ENCODE measurements around the gene VWA3B.
"Not testable (repeated sequence)": the region's sequence is repeated elsewhere in the genome, so short reads cannot be mapped to it uniquely, and the experiment has no call there.

Gene VWA3B

DNA sequence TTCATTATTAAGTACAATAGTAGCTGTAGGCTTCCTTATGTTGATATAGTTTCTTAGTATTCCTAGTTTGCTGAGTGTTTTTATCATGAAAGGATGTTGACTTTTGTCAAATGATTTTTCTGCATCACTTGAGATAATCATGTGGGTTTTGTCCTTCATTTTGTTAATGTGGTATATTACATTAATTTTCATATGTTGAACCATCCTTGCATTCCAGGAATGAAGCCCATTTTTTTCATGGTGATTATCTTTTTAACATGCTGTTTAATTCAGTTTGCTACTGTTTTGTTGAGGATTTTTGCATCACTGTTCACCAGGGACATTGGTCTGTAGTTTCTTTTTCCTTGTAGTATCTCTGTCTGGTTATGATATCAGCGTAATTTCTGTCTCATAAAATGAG lies 176.4 kb downstream of the VWA3B start:
- DNase-seq: no peak

DNA sequence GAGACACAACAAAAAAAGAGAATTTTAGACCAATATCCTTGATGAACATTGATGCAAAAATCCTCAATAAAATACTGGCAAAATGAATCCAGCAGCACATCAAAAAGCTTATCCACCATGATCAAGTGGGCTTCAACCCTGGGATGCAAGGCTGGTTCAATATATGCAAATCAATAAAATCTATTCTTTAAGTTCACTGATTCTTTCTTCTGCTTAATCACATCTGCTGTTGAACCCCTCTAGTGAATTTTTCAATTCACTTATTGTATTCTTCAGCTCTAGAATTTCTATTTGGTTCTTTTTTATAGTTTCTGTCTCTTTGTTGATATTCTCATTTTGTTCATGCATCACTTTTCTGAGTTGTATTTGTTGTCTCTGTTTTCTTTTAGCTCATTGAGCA lies 181.3 kb downstream of the VWA3B start:
- DNase-seq: not testable (repeated sequence)

DNA sequence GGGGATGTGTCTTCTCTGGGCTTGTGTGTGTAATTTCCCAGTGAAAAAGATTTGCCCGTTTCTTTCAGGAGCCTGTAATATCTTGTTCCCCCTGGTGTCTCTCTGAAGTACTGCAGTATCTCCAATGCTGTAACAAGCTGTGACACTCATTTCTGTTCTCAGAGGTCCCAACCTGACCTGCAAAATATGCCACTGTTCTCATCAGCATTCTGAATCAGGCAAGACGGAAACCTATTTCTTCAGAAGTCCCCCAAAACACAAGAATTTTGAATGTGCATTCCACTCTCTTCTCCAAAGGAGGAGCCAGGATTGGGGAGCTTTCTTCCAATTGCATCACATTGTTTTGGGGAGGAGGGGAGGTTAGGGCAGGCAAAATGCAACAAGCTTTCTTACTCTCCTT lies 182.3 kb downstream of the VWA3B start:
- no peak for DNase-seq

DNA sequence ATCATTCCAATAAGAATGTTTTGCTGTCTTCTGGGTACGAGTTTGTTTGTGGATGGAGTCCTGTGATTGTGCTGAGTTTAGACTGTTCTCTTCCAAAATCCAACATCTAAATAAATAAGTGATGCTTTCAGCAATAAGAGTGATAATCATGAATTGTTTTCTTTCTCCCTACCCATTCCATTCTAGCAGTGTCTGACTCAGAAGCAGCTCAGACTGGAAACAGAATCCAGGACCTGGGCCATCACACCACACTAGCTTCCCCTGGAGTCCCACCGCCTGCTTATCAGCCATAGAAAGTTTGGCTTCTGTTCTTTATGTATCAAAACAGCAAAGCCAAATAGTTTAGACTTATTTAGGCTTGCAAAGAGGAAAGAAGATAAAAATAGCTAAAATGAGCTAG lies 182.9 kb downstream of the VWA3B start:
- no peak for DNase-seq

DNA sequence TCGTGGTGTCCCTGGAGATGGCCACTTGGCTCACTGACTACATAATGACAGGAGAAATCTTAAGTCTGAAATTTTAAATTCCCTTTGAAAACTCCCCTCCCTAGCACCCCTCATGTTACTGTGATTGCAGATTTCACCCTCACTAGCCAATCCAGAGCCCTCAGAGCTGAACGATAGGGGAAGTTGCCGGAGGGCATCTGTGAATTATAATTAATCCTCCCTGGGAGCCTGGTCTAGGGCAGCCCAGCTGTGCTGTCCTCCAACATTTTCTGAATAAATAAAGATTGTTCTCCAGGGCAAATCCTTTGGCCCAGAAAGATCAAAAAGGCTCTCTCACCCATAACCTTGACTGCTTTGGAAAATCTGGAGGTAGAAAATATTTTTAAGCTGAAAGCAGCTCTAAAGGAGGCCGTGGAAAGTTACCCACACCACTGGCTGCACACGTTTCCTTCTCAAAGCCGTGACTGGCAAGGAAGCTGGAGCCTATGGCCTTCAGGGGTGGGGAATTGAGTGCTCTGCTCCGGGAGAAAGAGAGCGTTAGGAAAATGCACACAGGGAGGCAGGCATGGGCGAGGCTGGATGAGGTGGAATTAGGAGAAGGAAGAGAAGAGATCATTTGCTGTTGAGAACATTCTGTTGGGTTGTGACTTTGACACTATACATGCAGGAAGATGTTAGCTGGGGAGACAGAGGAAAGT lies 190.3 kb downstream of the VWA3B start:
- DNase-seq: no peak

DNA sequence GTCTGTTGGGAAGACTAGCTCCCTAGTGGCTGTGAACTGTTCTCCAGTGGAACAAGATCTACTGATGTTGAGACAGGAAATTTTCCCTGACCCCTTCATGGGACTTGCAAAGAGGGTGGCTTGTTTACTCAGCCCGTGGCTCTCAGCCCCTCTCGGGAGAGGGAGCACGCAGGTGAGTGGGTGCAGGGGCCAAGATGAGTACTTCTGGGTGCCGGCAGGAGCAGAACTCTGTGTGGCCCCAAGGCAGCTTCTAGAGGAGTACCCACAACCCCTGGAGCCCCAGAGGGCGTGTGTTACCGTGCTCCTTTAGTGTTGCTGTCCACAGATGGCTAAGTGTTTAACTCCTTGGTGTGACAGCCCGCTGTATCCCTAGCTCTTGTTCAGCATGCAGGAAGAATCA lies 191.1 kb downstream of the VWA3B start:
- DNase-seq: no peak

DNA sequence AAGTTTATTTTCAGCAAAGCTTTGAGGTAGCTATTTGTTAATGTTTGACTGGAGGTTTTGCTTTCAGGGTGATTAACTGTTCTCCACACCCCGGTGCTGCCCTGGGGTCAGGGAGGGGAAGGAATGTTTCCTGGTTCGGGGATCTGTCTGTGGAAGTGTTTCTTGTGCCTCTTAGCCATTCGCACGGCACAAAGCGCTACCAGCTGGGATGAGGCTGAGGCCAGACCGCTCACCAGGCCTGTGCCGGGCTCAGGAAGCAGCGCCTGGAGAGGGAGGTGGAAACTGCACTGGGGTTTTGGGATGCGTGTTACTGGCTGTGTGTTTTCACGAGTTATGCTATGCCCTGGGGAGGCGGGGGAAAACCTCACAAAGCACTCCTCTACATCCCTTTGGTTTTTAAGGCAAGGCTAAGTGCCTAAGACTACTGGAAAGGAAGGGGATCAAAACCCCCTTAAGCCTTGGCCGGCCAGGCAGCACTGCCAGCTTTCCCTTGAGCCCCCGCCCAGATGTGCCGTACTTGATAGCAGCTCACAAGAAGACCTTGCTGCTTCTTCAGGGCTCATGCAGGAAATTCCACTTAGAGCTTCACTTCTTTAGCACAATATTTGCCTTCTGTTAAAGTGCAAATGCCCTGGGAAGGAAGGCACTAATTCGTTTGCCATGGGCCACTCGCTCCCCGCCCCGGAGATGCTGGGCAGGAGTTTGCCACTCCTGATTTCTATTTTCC lies 193.6 kb downstream of the VWA3B start:
- no peak for DNase-seq

DNA sequence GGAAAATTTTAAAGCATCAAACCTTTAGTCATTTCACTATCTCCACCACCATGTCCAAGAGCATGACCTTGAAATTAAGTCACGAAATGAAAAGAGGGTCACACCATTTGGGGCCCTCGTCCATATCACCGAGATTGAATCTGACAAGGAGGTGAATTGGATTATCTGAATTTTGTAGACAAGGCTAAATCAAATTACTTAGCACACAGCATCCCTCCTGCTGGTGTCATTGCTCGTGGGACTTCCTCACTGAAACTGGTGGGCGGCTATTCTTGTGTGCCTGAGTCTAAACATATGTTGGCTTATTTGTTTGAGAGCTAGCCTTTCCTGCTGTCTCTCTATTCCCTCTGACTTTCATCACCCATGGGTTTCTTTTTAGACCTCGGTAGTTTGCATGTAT lies 194.6 kb downstream of the VWA3B start:
- no peak for DNase-seq

DNA sequence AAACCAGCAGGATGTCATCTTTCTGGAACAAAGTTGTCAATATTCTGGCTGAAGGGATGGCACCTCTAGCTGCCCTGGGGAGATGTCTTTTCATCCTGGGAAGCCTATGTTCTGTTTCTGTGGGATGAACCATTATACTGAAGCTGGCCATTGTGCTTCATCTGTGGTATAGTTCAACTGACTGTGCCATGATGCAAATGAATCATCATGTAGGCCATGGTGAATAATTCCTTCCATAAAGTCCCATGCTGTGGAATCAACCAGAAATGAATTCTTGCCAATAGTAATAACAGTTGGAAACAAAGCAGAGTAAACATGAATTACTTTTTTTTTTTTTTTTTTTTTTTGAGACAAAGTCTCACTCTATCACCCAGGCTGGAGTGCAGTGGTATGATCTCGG lies 195.1 kb downstream of the VWA3B start:
- DNase-seq: no peak

DNA sequence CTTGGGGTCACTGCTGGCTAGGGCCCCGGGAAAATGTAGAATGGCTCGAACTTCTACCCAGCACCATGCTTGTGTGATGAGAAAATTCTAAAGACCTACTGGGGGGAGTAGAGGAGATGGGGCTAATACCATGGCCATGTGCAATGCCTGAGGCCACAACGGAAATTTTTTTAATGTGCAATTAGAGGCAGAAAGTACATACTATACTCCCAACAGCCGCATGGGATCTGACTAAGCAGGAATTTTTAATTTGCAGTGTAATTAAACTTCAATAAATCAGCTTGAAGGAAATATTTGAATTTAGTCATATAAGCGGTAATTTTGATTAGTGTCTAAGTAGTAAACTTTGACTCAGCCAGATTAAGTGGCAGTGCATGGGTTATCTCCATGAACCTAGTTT lies 206.1 kb downstream of the VWA3B start:
- no peak for DNase-seq

DNA sequence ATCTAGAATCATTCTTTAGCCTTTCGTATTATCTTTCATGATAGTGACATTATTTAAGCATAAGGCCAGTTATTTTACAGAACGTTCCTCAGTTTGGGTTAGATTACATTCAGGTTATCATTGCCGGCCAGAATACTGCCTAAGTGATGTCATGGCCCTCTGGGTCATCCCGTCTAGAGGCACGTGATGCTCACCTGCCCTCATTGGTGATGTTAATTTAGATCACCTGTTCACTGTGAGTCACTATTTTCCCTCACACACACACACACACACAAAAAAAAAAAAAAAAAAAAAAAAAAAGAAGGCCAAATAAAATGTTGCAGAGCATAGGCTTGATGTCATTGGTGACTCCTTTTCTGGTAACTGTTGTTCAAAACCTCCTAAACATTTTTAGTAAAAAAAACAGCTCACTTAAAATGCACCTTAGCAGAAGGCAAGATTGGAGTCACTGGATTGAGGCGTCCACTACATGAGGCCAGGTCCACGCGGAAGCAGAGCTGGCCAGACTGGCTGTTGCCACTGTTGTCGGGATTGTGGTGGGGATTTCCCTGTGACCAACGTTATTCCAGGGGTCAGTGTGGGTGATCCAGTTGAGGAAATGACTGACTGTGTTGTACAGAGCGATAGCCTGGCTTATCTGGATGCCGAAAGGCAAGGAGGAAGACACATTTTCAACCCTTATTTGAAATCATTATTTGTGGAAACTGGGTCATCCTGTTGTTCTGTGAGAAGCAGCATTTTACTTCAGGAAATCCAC lies 207.1 kb downstream of the VWA3B start:
- DNase-seq: no peak

DNA sequence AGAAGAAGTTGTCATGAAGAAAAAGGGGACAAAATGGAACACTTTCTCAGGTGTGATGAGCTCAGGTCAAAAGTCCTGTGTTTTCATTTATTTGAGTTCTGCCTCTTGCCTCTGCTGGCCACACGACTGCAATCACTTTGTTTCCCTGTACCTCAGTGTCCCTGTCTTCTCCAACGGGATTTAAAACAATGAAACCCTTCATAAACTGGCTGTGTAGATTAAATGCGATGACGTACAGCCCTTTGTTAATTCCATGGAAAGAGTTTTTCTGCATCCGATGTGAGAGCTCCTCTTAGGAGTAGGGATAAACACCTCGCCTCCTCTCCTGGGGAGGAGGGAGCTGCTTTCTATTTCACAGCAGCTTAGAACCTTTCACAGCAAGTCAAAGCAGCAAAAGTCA lies 207.7 kb downstream of the VWA3B start:
- no peak for DNase-seq

DNA sequence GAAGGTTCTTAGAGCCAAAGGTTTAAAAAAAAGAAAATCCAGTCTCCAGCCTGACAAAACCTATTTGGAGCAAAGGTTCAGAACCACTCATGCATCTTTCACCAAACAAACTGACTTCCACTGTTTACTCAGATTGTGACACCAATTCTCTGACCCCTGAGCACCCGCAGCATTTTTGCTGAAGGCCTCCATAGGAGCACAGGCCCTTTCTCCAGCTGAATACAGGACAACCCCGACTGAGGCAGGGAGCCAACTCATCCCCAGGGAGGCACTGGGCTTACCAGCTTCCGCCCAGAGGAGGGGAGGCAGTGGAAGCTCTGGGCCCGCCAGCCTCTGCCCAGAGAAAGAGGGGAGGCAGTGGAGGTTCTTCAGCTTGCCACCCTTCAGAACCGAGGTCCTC lies 208.3 kb downstream of the VWA3B start:
- DNase-seq: no peak

DNA sequence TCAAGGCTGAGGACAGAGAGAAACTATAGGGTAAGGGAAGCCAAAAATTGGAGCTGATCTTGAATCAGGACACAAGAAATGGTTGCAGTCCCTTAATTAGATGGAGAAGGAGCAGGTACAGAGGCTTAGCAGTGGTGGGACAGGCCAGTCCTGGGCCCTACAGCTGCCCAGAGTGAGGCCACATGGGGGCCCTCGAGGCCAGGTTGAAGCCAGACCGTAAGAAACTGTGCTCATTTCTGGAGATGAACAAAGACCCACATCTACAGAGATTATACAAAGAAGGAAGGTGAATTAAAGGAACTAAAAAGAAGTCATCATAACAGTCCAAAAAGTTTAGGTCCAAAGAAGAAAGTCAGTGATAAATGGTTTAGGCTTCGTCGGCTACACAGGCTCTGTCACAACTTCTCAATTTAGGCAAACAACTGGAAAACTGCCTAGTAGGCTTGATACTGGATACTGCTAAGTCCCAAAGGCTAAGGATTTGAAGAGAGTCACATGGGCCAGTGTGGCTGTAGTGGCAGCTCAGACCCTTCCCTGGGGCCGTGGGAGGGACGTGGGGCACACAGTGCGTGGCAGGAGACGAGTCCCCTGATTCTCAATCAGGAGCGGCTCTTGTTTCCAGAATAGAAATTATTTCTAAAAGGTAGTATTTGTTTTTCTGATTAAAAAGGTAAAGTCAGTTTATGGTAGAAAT lies 208.9 kb downstream of the VWA3B start:
- no peak for DNase-seq

DNA sequence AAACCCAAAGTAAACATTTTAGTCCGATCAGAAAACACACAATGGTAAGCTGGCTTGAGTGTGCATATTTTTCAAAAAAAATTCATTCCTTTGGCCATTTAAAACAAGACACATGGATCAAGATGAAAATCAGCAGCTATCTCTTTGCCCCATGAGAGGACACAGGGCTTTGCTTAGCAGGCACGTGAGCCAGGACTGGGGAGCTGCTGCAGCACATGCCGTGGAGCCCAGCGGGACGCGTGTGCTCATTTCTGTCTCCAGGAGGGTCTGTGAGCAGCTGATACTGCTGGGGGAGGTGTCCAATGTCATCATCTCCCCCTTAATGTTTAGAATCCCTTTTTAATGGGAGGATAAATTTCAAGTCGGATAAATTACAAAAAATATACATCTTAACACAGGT lies 209.5 kb downstream of the VWA3B start:
- DNase-seq: no peak

DNA sequence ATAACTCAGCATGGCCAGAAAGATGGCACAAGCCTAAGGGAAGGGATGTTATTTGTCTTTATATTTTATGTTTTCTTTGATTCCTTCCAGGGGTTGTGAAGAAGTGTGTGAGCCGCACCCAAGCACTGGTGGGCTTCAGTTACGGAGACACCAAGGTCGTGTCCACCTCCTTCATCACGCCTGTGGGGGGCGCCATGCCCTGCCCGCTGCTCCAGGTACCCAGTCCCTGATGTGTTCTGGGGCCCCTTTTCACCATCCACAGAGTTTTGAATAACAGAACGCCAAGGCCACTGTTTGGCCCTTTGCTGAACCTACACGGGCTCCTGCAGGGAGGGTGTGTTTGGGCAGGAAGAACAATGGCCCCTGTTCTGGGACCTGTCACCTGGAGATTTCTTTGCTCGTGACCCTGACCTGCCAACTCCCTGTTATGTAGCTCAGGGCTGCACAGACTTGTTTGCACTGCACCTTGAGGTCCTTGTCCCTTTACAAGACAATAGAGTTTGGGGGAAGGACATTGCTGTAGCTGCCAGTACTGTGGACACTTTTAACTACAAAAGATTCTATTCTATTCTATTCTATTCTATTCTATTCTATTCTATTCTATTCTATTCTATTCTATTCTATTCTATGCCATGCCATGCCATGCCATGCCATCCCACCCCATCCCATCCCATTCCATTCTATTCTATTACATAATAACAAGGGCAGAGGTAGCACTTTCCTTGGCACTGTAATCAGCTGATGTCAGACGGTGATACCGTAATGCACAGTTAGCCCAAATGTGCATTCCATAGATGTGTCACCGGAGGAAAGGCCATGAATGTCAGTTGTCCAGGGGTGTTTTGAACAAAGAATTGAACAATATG lies 211.1 kb downstream of the VWA3B start:
- no peak for DNase-seq

DNA sequence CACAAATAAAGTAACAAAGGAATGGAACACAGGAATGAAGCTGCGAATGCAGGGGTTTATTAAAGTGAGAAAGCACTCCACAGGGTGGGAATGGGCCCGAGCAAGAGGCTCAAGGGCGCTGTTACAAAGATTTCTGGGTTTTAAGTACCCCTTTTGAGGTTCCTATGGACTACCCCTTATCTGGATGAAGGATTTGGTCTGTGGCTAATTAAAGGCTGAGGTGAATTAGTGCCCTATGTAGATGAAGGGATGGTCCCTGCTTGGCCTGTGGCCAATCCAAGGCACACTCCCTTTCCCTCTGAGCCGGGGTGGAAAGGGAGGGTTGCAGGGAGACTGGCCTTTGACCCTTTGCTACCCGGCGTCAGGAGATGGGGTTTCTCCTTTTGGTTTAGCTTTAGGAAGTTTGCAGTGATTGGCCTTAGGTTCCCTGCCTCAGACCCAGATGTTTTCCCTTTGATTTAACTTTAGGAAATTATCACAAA lies 211.8 kb downstream of the VWA3B start:
- no peak for DNase-seq

DNA sequence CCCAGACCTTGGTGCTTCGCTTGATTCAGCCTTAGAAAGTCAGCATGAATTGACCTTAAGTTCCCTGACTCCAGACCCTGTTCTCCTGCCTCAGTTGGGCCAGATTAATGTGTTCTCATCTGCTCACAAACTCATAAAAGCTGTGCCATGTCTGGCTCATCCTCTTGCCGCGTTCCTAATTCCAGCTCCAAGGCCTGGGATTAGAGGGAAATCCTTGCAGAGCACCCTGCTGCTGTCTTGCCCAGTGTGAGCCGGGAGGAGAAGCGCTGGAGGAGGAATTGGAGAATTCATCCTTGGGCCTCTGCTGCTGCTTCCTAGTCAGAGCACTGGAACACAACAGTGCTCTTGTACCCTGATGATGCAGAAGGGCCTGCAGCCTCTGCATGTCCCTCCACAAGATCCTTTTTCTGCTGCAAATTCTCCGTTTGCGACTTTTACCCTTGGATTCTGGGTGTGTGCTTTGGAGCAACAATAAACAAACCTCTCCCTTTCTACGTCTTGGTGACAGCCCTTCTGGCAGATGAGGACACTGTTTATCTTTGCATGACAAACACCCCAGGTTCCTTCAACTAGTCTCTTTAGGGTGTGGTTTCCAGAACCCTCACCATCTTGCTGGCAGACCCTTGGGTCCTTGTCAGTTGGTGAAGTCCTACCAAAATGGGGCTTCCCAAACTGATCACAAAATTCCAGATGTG lies 212.4 kb downstream of the VWA3B start:
- no peak for DNase-seq

DNA sequence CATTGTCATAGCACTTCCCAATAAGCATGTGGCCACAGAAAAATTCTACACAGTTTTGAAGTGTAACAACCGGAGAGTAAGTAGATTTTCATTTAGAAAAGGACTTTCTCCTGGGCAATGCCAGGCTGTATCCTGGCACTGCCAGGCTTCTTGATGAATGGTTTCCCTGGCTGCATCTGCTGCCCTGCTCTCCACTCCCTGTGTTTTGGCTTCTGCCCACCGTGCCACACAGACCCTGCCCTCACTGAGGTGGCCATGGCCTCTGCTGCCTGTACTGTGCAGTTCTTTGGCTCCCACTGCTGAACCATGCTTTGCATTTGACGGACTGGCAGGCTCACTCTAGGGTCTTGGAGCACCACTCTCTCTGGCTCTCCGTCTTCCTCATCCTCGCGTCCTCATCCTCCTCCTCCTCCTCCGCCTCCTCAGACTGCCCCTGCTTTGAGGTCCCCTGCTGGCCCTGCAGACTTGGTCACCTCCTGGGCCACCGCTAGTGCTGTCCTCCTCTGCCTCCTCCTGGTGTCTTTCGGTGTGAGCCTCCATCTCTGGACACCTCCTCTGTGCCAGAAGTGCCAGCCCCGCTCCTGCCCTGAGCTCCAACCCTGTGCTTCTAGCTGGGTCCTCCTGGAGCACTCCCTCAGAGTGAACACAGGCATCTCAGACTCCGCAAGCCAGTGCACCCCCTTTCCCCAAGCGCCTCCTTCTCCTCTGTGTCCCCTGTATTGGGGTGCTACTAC lies 213.3 kb downstream of the VWA3B start:
- DNase-seq: no peak

DNA sequence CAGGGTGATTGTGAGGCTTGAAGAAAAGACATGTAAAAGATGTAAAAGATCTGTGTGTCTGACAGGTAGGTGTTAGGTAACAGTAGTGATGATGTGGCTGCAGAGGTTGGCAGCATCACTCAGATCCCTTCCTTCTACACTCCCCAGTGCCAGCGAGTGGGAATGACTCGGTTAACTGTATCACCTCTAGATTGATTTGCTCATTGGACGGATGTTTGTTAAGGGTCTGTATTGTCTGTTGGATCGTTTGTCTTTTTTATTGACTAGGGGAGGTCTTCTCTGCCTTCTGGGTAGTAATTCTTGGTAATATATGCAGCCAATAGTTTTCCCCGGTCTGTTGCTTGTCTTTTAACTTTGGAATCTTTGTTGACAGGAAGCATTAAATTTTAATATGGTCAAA lies 214.5 kb downstream of the VWA3B start:
- no peak for DNase-seq

DNA sequence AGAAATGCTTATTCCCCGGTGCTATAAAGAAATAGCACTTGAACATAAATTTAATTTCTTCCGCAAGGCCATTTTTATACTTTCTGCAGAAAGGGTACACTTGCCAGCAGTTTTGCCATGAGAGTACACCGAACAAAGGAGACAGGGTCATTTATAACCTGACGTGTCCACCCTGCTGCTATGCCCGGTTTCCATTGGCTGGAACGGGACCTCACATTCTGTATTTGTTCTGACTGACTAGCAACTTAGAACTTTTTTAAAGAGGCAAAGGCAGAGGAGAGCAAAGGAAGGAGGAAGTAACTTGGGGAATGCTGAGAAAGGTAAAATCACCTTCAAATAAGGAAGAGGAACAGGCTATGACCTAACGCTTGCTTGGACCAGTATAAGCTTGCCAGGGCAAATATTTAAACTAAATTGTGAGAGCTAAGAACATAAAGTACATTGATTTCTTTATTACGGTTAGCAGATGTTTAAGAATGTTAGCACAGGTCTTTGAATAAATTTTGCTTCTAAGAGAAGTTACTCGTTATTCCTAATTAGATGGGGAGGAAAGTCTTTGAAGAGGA lies 220.2 kb downstream of the VWA3B start:
- not testable (repeated sequence) for DNase-seq
